DOHH2 (cell line): Measurements from ENCODE around the gene ABHD1.

ENCODE experiments used
- H3F3A ChIP-seq: fragments of 200-600 bp; sonication (generic), shearing (Covaris generic); 2 replicates; pipeline ENCODE4 v1.6.0; 2016; ENCODE audit warnings: antibody characterized with exemption, mild to moderate bottlenecking; ENCODE audit not compliant: control insufficient read depth, insufficient read depth
- H3K27ac ChIP-seq: fragments of 200-600 bp; sonication (generic); 2 replicates; pipeline ENCODE4 v1.5.1; 2014; ENCODE audit warnings: low read depth, mild to moderate bottlenecking, low read length, moderate library complexity
- H3K27me3 ChIP-seq: fragments of 200-600 bp; sonication (generic); 2 replicates; pipeline ENCODE4 v1.6.1; 2014; ENCODE audit warnings: mild to moderate bottlenecking, low read length, mixed read lengths; ENCODE audit not compliant: control insufficient read depth
- H3K36me3 ChIP-seq: fragments of 200-600 bp; sonication (generic); 2 replicates; pipeline ENCODE4 v1.6.1; 2014; ENCODE audit warnings: mild to moderate bottlenecking, low read length, moderate library complexity, mixed read lengths; ENCODE audit not compliant: control insufficient read depth
- H3K4me1 ChIP-seq: fragments of 200-600 bp; sonication (generic); 2 replicates; pipeline ENCODE4 v1.6.1; 2014; ENCODE audit warnings: mild to moderate bottlenecking, low read length, mixed read lengths; ENCODE audit not compliant: control insufficient read depth
- H3K4me2 ChIP-seq: fragments of 200-600 bp; sonication (generic); 2 replicates; pipeline ENCODE4 v1.6.0; 2014; ENCODE audit warnings: mild to moderate bottlenecking, low read length, moderate library complexity
- H3K4me3 ChIP-seq: fragments of 200-600 bp; sonication (generic); 2 replicates; pipeline ENCODE4 v1.5.1; 2014; ENCODE audit warnings: mild to moderate bottlenecking, low read length, mixed read lengths
- H3K79me2 ChIP-seq: fragments of 200-600 bp; sonication (generic); 2 replicates; pipeline ENCODE4 v1.6.1; 2014; ENCODE audit warnings: mild to moderate bottlenecking, low read length, mixed read lengths; ENCODE audit not compliant: control insufficient read depth
- H3K9me2 ChIP-seq: fragments of 200-600 bp; sonication (generic); replicated peaks from 2 replicates; pipeline ENCODE4 v1.6.1; 2014; ENCODE audit warnings: mild to moderate bottlenecking, low read length, mixed read lengths; ENCODE audit not compliant: control insufficient read depth
- H3K9me3 ChIP-seq: fragments of 200-600 bp; sonication (generic); 2 replicates; pipeline ENCODE4 v1.6.1; 2014; ENCODE audit warnings: antibody characterized with exemption, low read length, mixed read lengths; ENCODE audit not compliant: control insufficient read depth, insufficient read depth
- H4K20me1 ChIP-seq: fragments of 200-600 bp; sonication (generic); 2 replicates; pipeline ENCODE4 v1.6.0; 2014; ENCODE audit warnings: low read depth, mild to moderate bottlenecking, antibody characterized with exemption, low read length, moderate library complexity; ENCODE audit not compliant: control insufficient read depth, insufficient read depth
- EZH2phosphoT487 ChIP-seq: fragments of 200-600 bp; sonication (generic); IDR thresholded peaks from 2 replicates; pipeline ENCODE4 v1.6.1; 2017; ENCODE audit warnings: borderline replicate concordance, mild to moderate bottlenecking, antibody characterized with exemption, low read length, moderate library complexity, mixed read lengths
- TF ChIP-seq, protein P1 (sequence below): fragments of 200-600 bp; sonication (generic); IDR thresholded peaks from one replicate; pipeline ENCODE4 v1.5.1; 2014; ENCODE audit warnings: antibody characterized with exemption, mild to moderate bottlenecking, low read depth, low read length; ENCODE audit not compliant: poor library complexity, severe bottlenecking

Gene ABHD1

DNA sequence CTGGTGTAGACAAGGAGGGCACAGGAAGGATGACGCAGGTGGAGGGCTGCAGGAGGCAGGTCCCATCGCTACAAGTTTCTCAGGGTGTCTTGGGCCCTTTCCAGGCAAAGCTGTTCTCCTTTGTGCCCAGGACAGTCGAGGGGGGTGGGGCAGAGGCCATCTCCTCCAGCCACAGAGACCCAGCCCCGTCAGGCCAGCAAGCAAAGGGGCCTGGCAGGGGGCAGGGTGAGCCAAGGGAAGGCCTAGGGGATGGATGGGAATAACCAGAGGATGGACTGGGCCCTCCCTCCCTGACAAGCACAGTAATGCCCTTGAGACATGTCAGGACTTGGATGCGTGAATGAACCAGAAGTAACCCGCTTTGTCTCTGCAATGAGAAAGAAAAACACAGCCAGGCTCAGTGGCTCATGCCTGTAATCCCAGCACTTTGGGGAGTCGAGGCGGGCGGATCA is 31.5 kb downstream of the ABHD1 start:
- no peak overlapping the region for H3K27ac ChIP-seq
- H3K4me1 ChIP-seq: no peaks in the 10 kb centered on the region
- H3K4me2 ChIP-seq: no peak overlapping the region
- H3F3A ChIP-seq: no peaks in the 10 kb centered on the region; the same call in 1 of the 2 replicates
- no peak for TF ChIP-seq EZH2phosphoT487
- TF ChIP-seq, protein P1, sequence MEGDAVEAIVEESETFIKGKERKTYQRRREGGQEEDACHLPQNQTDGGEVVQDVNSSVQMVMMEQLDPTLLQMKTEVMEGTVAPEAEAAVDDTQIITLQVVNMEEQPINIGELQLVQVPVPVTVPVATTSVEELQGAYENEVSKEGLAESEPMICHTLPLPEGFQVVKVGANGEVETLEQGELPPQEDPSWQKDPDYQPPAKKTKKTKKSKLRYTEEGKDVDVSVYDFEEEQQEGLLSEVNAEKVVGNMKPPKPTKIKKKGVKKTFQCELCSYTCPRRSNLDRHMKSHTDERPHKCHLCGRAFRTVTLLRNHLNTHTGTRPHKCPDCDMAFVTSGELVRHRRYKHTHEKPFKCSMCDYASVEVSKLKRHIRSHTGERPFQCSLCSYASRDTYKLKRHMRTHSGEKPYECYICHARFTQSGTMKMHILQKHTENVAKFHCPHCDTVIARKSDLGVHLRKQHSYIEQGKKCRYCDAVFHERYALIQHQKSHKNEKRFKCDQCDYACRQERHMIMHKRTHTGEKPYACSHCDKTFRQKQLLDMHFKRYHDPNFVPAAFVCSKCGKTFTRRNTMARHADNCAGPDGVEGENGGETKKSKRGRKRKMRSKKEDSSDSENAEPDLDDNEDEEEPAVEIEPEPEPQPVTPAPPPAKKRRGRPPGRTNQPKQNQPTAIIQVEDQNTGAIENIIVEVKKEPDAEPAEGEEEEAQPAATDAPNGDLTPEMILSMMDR: no peak
- H3K9me3 ChIP-seq: no peaks in the 10 kb centered on the region
- no peak overlapping the region for H3K4me3 ChIP-seq
- H3K79me2 ChIP-seq: no peaks in the 10 kb centered on the region
- no peaks in the 10 kb centered on the region for H4K20me1 ChIP-seq
- H3K27me3 ChIP-seq: no peaks in the 10 kb centered on the region
- H3K36me3 ChIP-seq: no peaks in the 10 kb centered on the region
- no peaks in the 10 kb centered on the region for H3K9me2 ChIP-seq

DNA sequence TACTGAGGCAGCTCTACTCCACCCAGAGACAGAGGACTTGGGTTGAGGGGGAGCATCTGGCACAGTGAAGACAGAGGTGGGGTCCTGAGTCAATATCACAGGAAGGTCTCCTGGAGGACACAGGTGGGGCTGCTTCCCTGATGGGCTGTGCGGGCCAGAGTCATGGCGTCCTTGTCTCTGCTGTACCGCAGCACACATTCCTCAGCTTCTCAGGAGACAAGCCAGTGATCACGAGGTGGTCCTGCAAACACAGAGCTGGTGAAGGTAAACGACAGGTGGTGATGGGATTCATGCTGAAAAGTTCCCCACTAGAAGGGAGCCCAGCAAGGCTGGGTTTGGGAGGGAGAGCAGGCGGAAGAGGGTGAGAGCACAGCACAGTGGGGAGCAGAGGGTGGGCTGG is 34.9 kb downstream of the ABHD1 start:
- Histone ChIP-seq H3F3A (no peaks in the 10 kb centered on the region; the same call in 1 of the 2 replicates), H3K9me3 (no peaks in the 10 kb centered on the region), H3K79me2 (no peaks in the 10 kb centered on the region), H3K27me3 (no peaks in the 10 kb centered on the region), H3K27ac (no peak overlapping the region), H3K4me3 (no peak overlapping the region), H3K36me3 (no peaks in the 10 kb centered on the region), H4K20me1 (no peaks in the 10 kb centered on the region), H3K4me1 (peaks cover 3% of the 10 kb centered on the region), H3K4me2 (no peak overlapping the region), H3K9me2 (no peaks in the 10 kb centered on the region)
- TF ChIP-seq, protein P1: no peak
- TF ChIP-seq EZH2phosphoT487: no peak

DNA sequence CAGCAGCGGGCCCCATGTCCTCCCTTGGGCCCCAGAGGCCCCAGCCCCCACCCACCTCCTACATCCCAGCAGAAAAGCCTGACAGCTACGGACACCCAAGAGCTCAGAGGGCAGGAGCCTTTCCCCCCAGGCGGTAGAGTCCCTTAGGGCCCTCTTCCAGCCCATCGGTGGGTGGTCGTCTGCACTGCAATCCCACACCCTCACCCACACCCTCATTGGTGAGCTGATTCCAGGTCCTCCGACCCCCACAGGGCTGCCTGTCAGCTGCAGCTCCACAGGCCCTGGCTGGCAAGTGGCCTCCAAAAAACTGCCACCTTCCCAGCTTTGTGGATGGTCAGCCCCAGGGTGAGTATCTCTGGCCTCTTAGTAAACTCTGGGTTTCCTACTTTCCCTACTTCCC is 35.7 kb downstream of the ABHD1 start:
- Histone ChIP-seq H3K4me3 (no peak overlapping the region), H3K9me2 (no peaks in the 10 kb centered on the region), H3K36me3 (no peaks in the 10 kb centered on the region), H3F3A (no peaks in the 10 kb centered on the region; the same call in 1 of the 2 replicates), H3K4me2 (no peak overlapping the region), H3K79me2 (no peaks in the 10 kb centered on the region), H3K4me1 (peaks cover 11% of the 10 kb centered on the region), H4K20me1 (no peaks in the 10 kb centered on the region), H3K27ac (no peak overlapping the region), H3K9me3 (no peaks in the 10 kb centered on the region), H3K27me3 (no peaks in the 10 kb centered on the region)
- TF ChIP-seq EZH2phosphoT487: no peak
- TF ChIP-seq, protein P1: no peak
